ENCODE results near the gene FLACC1.
"Not testable (repeated sequence)": the region's sequence is repeated elsewhere in the genome, so short reads cannot be mapped to it uniquely, and the experiment has no call there.

FLACC1 gene, protein sequence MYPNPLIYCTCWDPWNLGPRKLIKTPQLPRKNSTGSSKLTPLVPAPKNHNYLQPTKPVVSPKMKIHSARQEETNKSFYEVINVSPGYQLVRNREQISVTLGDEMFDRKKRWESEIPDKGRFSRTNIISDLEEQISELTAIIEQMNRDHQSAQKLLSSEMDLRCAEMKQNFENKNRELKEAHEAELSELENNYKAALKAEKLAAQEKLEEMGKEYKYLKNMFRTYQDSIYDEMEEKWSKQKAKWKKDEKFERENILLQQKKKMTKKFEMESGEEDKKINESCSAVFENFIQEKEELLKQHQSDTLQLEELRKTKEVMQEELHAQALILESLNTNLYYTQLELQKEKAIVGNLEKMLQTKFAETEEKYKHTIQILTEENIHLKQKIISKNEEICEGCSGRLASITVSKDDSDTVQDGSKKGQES

DNA sequence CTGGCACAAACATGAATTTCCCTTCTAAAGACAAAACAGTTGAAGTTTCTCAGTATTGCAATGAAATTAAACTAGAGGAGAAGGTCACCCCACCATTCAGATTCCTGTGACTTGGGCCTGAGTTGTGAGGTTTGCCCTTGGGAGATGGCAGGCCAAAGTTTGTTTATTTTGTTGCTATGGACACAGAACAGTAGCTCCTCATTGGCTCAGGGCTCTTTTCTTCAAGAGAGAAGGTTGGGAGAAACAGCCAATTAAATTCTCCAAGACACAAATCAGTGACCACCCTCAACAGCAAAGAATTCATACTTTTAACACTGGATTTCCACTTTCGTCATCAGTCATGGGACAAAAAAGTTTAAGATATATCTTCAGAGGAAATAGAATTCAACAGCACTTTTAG lies at the start of gene FLACC1:
Gene FLACC1, minus strand, starts transcription at position 125 of the 400 bp plus-strand sequence. CDS start 5,941 bp downstream, outside the sequence.
- no peak for DNase-seq

DNA sequence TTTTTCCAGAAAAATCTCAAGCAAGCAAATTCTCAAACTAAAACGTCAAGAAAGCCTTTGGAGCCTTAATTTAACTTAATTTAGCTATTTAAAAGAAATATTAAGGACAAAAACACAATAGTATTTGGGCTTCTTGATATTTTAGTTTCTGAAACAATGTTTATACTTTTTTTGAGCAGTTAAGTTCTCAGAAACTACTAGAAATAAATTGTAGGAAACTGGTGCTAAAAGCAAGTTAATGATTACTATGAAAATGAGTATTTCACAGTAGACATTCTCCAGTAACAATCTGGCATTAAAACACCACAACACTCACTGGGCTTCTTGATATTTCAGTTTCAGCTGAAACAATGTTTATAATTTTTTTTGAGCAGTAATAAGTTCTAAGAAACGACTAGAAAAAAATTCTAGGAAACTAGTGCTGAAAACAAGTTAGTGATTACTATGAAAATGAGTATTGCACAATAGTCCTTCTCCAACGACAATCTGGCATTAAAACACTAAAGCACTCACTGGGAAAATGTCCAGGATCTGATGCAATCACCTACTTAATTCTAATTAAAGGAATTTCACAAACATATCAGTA lies 49.0 kb upstream of the FLACC1 start:
- no peak for DNase-seq

DNA sequence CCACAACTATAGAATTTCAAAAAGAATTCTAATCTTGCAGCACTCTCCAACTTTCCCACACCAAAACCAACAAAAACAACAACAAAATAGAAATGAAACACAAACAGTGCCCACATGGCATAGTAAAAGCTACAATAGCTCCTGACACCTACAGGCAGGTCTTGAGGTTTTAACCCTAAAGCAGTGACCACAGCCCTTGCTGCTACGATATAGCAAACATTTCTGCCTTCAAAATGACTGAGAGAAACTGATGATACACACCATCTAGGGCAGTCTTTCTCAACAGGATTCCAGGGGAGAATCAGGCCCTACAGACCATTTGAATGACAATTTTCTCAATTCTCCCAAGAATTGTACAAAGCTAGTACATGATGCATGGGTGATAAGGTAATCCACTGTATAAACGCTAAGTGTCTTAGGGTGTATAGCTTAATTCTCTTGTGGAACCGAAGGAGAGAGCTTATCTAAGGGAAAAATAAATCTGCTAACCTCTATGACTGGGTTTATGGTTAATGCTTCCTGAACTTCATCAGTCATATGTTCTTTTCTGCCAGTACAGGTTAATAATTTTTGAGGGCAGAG lies 47.6 kb upstream of the FLACC1 start:
- no peak for DNase-seq

DNA sequence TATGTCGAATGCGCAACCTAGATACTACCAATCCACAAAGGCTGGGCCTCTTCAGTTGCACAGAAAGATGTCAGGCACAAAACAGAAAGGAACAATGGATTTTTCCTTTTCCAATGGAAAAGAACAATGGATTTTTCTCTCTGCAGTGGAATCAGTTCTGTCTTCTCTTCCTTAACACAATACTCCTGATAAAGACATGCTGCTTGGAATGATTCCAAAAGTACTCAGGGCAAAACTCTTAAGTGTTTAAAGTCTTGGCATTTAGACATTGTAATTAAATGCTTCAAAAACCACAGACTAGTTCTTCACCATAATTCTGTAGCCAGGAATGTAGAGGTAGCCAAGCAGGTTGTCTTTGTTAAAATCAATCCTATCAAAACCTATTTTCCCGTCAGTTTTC lies 46.7 kb upstream of the FLACC1 start:
- DNase-seq = no peak

DNA sequence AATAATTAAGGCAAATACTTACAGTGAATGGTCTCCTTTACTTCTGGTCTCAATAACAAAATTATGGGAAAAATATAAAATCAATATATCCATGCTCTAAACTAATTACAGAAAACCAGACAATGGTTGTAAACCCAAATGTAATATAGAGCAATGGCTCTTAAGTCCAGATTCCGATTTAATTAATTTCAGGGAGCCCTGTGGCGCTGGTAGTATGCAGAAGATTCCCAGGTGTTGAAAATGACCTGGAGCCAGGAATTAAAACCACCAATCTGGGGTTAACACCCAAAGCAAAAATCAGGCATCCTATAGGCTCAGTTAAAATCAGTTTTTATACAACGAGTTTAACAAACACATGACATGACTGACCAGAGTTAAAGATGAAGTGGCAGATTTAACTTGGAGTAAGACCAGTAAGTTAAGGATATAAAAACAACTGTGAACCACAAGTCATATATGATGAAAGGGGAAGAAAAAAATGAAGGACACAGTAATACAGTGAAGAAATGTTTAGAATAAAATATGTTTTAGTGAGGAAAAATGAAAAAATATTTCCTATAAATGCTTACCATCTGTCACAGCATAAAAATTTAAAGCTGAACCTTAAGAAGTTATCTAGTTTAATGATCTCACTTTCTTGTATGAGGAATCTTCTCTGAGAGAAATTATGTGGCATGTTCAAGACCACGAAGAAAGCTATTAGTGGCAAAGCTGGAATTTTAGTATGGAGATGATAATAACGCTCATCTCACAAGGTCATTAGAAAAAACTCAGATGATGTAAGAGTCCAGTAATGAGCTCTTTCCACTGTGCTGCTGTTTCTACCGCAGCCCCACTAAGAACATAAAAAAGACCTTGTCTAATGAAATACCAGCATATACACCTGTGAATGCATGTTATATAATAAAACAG lies 45.8 kb upstream of the FLACC1 start:
- DNase-seq = no peak

DNA sequence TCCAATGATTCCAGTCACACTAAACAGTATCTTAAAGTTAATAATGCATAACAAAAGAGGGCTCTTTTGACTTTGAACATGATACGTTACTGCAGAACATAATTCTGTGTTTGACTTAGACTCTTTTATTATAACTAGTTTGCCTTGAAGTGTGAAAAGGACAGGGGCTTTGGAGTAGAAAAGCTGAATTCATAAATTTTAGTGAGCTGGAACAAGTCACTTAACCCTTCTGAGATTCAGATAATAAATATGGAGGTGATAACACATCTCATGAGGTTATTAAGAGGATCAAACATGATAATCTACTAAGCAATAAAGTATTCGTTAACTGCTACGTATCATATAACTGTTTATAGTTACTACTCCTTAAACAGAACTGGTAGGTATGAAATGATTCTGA lies 44.7 kb upstream of the FLACC1 start:
- DNase-seq = no peak

DNA sequence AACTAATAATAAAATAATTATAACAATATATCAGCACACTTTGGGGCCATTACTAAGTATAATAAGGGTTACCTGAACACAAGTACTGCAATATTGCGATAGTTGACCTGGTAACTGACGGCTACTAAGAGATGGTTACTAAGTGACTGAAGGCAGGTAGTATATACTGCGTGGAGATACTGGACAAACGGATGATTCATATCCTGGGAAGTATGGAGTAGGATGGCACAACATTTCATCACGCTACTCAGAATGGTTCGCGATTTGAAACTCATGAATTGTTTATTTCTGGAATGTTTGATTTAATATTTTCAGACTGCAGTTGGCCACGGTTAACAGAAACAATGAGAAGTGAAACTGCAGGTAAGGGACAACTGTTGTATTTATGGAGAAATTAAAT lies 39.5 kb upstream of the FLACC1 start:
- DNase-seq = no peak

DNA sequence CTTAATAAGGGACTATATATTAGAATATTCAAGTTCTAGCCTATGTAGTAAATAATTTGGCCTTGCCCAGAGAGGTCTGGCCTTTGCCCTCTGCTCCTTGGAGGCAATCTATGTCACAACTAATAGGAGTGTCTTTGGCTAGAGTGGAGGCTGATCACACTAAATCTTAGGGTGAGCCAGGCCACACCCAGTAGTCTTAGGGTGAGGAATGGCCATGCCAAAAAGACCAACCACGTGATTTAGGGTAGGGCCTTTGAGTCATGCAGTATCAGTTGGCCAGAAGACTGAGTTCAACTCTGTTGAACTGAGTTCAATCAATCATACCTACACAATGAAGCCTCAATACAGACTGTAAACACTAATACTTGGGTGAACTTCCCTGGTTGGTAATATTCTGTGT lies 26.0 kb upstream of the FLACC1 start:
- no peak for DNase-seq

DNA sequence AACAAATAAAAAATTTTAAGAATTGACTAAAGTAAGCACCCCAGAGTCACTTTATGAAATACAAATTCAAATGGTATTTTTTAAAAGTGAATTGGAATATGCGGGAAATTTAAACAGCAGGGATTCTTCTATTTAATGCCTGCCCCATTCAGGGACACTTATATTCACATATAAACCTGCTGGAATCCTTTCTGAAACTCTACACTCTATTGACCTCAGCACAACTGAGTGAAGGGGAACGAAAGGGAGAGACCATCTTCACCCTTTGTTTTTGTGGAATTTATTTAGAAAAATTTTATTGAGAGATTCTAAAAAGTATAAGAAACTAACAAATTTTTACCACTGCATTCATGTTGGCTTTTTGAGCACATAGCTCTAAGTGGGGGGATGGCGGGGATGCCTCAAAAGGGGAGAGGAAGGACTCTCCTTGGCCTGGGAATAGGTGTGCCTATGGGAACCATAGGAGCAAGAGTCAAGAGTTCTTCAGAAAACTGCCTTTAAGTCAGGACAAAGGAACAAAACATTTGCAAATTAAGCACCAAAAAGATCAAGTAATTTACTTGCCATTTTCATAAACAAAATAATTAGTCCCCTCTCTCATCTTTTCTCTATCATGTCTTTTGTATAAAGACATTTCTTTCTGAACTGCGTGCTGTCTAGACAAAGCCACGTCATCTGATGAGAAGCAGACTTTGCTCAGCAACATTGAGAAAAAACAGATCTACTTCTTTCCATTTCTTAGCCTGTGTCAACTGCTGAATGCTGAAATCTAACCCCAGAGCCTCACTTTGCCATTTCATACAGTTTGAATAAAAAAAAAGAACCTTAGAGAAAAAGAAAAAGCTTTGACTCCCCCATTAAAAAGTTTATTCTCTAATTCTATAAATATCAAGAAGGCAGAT lies 21.6 kb upstream of the FLACC1 start:
- no peak for DNase-seq

DNA sequence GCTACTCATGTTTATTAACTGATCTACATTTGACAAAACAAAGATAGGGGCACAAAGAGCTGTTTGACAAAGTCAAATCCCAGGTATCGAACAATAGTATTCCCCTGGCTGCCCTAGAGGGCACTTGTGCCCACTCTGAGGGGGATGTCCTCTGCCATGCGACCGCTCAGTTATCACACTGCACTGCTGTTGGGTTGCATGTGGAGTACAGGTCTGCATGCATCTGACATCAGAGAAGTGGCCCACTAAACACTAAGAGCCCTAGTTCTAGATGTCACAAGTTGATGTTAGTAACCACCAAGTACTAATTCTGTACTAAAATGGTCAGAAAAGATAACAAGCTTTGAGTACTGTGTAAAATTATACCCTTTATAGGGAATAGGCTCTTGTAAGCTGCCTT lies 20.1 kb upstream of the FLACC1 start:
- DNase-seq = no peak

DNA sequence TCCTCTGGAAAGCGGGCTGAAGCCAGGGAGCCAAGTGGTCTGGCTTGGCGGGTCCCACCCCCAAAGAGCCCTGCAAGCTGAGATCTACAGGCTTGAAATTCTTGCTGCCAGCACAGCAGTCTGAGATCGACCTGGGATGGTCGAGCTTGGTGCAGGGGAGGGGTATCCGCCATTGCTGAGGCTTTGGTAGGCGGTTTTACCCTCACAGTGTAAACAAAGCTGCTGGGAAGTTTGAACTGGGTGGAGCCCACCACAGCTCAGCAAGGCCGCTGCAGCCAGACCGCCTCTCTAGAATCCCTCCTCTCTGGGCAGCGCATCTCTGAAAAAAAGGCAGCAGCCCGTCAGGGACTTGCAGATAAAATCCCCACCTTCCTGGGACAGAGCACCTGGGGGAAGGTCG lies 12.6 kb upstream of the FLACC1 start:
- DNase-seq = no peak

DNA sequence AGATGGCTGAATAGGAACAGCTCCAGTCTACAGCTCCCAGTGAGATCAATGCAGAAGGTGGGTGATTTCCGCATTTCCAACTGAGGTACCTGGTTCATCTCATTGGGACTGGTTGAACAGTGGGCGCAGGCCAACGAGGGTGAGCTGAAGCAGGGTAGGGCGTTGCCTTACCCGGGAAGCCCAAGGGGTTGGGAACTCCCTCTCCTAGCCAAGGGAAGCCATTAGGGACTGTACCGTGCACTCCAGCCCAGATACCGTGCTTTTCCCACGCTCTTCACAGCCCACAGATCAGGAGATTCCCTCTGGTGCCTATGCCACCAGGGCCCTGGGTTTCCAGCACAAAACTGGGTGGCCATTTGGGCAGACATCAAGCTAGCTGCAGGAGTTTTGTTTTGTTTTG lies 12.2 kb upstream of the FLACC1 start:
- DNase-seq = not testable (repeated sequence)

DNA sequence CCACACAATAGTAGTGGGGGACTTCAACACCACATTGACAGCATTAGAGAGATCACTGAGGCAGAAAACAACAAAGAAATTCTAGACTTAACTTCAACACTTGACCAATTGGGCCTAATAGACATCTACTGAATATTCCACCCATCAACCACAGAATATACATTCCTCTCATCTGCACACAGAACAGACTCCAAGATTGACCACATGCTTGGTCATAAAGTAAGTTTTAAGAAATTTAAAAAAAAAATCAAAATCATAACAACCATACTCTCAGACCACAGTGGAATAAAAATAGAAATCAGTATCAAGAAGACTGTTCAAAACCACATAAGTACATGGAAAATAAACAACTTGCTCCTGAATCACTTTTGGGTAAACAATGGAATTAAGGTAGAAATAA lies 9.0 kb upstream of the FLACC1 start:
- no peak for DNase-seq

DNA sequence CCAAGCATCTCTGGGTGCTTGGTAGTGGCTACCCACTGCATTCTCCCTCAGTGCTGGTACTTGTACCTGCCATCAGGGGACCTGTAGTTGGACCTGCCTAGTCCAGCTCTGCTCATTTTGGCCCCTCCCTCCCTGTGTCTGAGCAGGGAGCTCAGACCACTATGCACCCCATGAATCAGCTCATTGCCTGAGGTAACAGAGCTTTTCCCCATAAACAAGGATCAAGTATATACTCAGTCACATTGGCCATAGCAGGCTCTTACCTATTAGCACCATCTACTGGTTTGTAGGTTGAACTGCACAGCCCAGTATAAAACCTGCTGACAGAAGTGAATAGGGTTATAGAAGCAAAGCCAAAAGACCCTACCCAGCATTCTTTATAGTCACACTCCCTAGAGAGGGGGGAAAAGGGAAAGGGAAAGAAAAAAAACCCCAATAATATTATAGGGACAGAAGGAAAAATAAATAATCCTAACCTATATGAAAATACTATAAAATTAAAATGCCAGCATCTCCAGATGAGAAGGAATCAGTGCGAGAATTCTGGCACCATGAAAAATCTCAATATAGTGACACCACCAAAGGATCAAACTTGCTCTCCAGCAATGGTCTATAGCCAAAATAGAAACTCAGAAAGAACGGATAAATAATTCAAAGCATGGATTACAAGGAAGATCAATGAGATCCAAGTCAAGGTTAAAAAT lies 6.9 kb upstream of the FLACC1 start:
- DNase-seq = no peak

DNA sequence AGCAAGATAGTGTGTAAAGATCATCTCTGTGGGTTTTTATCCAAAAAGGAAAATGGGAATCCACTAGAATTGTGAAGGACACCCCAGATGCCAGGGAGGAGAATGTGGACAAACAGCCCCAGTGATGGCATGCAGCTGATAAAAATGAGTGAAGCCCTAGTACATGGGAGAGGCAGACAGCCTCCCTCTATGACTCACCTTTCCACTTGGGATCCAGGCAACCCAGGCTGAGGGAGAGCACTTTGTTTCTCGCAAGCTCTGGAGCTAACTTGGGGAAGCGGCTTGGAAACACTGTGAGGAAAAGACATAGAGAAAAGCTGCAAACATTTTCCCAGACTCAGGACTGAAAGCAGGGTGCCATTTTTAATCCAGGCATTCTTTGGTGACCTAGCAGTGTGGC lies 5.3 kb upstream of the FLACC1 start:
- no peak for DNase-seq

DNA sequence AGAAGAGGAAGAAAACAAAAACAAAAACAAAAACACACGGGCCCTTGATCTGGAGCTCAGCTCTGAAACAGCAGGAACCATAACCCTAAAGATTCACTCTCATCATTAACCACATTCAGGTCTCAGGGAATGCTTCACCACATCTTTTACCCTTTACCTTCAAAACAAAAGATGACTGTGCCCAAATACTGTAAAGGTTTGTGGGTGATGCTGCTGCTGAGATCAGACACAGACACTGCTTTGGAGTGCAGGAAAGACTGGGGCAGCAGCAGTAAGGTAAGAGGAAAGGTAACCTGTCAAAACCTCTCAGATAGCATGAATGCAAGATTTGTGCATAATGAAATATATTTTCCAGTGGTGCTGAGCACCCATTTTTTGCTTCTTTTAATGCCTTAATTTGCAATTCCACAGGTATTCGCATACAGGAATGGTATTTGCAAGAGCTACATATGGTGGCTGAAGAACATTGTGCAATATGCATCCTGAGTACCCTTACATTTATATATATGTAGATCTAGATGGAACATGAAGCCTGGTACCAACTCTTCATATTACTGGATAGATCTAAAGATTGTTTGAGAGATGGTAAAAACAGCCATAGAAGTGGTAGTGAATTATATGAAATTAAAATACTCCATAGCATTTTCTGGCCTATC lies 4.1 kb upstream of the FLACC1 start:
- no peak for DNase-seq

DNA sequence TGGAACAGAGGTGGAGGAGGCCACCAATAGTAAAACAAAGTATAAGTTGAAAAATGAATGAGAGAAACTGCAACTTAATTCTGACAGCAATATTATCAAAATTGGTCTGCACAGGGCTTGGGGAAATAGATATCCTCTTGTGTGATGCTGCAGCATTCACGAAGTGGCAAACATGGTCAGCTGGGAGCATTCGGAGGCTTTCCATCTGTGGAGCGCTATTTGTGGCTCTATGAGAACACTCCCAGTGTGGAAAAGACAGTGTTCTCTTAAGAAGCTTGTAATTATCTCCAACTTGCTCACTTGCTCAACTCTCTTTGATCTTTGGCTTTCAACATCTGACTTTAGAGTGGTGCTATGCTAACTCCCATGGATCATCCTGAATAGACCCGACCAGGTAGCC lies 3.1 kb upstream of the FLACC1 start:
- DNase-seq = no peak

DNA sequence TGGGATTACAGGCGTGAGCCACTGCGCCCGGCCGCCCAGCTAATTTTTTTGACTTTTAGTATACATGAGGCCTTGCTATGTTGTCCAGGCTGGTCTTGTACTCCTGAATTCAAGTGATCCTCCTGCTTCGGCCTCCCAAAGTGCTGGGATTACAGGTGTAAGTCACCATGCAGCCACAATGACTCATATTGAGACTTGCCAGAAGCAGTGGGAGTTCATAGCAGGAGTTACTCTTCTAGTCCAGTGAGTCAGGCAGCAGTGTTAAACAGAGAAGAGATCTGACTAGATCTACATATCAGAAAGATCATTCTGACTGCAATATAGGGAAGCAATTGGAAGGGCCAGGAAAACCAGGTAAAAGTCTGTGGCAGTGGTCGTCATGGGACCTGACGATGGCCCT lies 1.5 kb upstream of the FLACC1 start:
- DNase-seq = peak; percentile 12

DNA sequence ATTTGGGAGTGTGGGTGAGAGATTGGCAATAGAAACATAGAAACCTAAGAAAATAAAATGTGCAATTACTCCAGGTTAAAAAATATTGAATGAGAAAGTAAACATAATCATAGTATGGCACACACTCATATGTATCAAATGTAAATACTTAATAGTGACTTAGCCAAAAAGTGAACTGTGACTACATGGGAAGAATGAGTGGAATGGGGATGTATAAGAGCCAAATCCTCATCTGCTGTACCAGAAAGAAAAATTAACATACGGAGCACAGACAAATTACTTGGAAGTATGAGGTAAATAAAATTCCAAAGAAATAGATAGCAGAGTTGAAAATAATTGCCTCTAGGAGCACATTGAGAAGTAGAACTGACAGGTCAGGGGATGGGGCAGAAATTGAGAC lies 4.0 kb downstream of the FLACC1 start:
- DNase-seq = no peak

DNA sequence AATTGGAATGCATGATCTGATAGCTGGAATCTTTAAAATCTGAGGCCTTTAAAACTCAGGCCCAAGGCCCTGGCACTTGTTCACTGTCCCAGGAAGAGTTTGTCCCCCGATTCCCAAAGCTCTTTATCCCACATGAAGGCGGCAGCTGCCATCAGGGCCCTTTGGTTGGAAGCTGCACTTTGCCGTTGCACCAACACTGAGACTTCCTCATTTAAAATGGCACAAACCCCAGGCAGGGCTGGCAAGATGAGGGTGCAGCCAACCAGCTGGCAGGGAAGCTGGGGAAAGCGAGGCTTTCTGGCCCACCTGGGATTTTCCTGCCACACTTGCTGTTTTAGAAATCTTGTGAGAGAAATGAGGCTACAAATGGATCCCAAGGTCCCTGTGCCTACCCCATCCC lies 6.3 kb downstream of the FLACC1 start:
- no peak for DNase-seq

DNA sequence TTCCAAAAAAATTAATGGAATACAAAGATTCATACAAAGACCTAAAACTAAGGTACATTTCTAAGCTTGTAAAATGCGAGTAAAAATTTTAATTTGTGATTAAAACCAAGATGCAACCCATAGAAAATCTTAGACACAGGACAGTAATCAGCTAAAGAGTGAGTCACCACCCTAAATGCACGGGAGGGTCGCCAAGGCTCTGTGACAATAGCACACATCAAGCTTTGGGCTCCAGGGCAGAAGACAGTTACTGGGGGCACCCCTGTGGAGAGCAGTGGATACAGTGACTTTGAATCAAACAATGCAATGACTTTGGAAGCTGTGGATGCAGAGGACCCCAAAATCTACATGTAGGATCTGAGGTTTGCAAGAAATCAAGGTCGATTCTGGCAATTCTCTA lies 7.5 kb downstream of the FLACC1 start:
- DNase-seq = no peak
